Brain pericyte (primary cell): ENCODE data around the gene HRH1.
"Not testable (repeated sequence)": the region's sequence is repeated elsewhere in the genome, so short reads cannot be mapped to it uniquely, and the experiment has no call there.

ENCODE experiments used
- DNase-seq: peaks from one replicate; pipeline ENCODE4 v3.0.0-alpha.2; 2012; ENCODE audit warnings: low read depth, low spot score

HRH1 gene

DNA sequence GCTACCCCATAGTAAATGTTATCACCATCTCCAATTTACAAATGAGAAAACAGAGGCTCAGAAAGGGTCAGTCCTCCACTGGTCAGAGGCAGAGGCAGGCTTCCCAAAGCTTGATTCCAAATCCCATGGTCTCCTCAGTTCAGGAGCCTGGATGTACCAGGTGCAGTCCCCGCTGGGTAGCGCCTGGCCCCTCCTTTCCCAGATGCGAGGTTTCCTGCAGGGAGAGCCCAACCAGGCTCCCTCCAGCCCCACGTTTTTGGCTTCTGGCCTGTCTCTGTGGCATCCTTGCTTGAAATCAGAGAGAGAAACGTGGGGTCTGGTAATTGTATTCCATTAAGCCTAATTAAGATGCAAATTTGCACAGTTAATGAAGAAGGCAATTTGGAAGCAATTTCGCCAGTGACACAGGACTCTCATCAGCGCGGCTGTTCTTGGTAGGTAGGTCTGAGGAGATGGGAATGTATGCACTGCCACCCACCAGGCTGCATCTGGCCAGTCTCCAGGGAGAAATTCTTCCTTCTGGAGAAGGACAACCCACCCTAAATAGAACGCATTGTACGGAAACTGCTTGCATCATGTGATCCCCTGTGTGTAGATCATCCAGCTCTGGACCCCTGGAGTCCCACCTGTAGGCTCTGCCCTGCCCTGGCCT, 50.5 kb downstream of the HRH1 start:
- no peak for DNase-seq

GRCh38 chr3:11205881-11206280, 51.6 kb downstream of the HRH1 start:
- not testable (repeated sequence) for DNase-seq

DNA sequence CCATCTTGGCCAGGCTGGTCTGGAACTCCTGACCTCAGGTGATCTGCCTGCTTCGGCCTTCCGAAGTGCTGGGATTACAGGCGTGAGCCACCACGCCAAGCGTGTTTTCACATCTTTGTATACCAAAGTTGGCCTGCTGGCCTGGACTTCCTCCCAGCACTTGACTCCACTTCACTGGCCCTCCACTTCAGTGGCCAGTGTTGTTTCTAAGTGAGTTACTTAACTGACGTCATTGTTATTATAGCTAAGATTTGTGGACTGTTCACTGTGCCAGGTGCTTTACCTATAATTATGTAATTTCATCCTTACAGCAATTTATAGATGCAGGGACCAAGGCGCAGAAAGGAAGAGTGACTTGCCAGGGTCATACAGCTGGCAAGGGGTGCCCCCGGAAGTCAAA, 52.0 kb downstream of the HRH1 start:
- no peak for DNase-seq

DNA sequence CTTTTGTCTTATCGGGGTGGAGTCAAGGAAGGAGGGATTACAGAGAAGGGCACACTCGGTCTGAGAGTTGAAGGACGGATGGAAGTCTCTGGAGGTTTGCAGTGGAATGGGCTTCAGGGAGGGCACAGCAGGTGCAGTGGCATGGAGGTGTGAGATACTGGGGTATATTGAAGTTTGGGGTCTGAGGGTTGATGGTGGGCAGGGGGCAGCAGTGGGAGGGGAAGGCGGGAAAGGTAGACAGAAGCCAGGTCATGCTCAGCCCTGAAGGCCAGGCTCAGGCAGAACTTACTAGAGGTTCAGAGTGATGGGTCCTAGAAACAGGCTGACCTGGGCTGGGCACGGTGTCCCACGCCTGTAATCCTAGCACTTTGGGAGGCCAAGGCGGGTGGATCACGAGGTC, 52.7 kb downstream of the HRH1 start:
- DNase-seq: no peak

DNA sequence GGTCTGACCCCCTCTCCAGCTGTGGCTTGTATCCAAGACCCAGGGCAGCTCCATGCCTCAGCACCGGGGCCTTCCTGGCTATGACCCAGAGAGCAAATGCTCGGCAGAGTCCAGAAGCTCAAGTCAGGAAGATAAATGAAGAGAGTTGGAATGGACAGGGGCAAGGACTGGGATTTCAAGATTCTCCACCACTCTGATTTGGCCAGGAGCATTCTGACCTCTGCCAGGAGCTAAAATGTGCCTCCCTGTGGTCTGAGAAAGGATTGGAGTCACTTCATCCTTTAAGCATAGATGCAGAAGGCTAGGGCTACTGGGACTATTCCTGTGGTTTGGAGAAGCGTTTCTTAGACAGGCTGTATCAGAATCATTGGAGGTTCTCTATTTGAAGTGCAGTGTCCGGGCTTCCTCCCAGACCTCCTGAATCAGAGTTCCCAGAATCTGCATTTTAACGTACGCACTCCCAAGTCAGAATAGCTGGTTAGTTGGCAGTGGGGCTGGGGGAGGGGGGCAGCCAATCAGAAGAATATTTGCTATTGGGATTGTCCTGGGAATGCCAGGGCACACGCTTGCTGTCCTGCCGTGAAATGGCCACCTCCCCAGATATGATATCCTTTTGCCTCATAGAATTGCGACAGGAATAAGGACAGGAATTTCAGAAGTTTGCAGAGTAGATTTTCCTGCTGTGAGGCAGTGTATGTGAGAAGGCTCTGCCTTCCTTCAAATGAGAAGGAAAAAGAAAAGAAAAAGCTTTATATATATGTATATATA, 57.4 kb downstream of the HRH1 start:
- no peak for DNase-seq

DNA sequence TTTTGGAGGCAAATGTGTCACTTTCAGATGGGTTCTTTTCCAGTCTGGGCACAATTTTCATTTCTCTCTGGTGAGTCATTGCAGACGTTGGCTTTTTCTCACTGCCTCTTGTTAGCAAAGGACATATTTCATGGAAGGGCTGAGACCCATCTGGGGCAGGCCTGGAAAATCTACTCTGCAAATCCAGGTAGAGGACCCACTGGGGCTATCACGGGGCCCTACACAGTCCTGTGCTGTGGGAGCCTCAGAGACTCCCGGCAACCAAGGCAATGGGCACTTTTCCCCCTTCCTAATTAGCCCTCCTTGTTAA, 58.0 kb downstream of the HRH1 start:
- DNase-seq: no peak

- DNase-seq: no peak
Measured at GRCh38 chr3:11212784-11213183, 58.5 kb downstream of the HRH1 start.

GRCh38 chr3:11213810-11214450, 59.6 kb downstream of the HRH1 start:
- DNase-seq: no peak

- DNase-seq: no peak
Measured at GRCh38 chr3:11214451-11214978, 60.2 kb downstream of the HRH1 start.

GRCh38 chr3:11217370-11217769, 63.1 kb downstream of the HRH1 start:
- not testable (repeated sequence) for DNase-seq

DNA sequence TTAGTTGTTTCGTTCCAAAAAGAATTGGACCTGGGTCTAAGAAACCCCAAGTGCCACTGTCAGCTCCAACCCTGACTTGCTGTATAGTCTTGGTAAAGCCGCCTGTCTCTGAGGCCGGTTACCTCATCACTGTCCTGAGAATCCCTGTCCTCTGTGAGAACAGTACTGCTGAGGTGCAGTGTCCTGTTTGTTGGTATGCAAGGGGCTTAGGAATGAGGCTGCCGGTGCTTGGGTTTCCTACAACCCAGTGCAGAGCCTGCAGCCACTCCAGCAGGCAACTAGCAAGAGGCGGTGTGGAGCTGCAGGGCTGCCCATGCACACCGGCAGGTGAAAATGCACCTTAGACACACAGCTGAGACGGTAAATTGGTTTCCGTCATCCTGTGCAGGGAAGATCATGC, 65.9 kb downstream of the HRH1 start:
- no peak for DNase-seq

- DNase-seq: no peak
Measured at GRCh38 chr3:11221818-11222415, 67.6 kb downstream of the HRH1 start.

GRCh38 chr3:11224010-11224409, 69.7 kb downstream of the HRH1 start:
- DNase-seq: no peak

- DNase-seq: no peak
Measured at GRCh38 chr3:11224870-11225229, 70.6 kb downstream of the HRH1 start.

- DNase-seq: no peak
Measured at GRCh38 chr3:11226042-11226370, 71.7 kb downstream of the HRH1 start.

GRCh38 chr3:11228041-11228440, 73.7 kb downstream of the HRH1 start:
- DNase-seq: no peak

- DNase-seq: no peak
Measured at GRCh38 chr3:11230125-11230524, 75.8 kb downstream of the HRH1 start.

DNA sequence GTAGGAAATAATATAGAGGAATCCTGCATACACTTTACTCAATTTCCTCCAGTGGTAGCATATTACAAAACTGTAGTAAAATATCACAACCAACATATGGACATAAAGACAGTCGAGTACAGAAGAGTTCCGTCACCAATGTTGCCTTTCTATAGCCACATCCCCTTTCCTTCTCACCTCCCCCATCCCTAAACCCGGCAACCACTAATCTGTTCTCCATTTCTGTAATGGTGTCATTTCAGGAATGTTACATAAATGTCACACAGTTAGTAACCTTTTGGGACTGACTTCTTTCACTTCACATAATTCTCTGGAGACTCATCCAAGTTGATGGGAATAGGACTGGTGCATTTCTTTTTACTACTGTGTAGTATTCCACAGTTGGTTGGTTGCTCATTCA, 76.5 kb downstream of the HRH1 start:
- DNase-seq: no peak

DNA sequence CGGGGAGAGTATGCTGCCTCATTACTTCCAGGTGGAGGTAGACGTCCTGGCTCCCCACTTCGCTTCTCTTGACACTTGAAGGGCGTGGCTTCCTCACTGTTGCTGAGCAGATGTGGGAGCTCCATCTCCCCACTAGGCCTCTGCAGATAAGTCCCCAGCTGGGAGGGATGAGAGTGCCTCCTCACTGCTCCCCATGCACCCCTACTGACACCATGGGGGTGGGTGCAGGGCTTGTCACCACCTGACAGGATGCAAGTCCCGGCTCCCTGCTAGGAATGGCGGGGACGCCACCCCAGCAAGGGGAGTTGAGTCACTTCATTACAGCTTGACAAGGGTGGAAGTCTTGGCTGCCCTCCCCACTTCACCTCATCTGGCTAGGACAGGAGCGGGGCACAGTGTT, 81.1 kb downstream of the HRH1 start:
- no peak for DNase-seq

DNA sequence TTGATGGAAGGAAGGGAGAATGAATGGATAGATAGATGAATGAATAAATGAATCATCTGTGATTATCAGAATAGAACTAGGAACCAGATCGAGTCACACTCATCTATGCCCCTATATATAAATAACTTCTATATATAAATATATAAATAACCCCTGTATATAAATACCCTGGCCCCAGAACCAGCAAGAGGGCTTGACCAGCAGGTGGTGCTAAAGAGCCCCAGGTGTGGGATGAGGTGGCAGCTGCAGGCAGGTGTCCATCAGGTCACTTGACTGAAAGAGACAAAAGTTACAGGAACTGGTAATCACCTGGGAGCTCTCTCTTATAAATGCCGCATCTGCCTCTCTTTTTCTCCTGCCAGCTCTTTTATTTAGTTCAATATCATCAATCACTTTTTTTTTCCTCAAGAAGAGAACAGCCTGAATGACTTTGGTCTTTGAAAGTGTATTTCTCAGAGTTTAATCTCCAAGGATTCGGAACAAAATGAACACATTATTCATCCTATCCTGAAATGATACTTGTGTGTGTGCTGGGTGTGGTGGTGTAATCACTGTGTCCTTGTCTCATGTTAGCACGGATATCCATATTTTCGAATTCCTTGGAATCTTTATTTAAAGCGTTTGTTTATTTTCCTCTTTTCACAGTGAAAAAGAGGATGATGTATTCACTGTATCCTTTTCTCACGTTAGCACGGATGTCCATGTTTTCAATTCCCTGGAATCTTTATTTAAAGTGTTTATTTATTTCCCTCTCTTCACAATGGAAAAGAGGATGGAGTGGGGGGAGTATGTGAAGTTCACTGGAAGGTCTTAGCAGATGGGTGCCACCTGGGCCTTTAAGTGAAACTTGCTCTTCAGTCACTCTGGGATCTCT, 82.5 kb downstream of the HRH1 start:
- no peak for DNase-seq

DNA sequence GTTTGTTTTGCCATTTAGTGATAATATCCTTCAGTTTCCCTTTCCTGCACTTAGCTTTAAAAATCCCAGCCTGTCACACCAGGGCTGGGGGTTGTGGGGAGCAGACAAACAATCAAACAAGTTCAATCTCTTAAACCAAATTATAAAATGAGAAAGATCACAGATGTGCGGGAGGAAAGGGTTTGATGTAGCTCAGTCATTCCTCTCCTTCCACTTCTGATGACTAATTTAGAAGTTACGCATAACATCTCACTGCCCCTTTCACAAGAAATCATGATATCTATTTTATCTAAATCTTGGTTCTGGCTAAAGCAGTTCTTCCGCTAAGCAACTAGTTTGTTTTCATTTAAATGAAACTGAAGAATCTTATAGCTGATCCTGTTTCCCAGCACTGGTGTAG, 83.8 kb downstream of the HRH1 start:
- no peak for DNase-seq

DNA sequence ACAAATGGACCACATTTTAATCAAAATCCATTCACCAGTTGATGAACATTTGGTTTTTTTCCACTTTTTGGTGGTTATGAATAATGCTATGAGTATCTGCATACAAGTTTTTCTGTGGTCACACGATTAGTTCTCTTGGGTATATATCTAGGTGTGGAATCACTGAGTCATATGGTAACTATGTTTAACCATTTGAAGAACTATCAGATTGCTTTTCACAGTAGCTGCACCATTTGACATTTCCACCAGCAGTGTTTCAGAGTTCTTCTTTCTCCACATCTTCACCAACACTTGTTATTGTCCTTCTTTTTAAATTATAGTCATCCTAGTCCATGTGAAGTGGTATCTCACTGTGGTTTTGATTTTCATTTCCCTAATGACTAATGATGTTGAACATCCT, 84.6 kb downstream of the HRH1 start:
- no peak for DNase-seq
